ENCODE results near the gene TOP3B.

TOP3B gene

GRCh38 chr22:22021162-22021750, 38.7 kb upstream of the TOP3B start:
- TF ChIP-seq CTCF (IDR thresholded peaks at IDR 0.05), result no peak
- Histone ChIP-seq H3K27ac (no peak overlapping the region), H3K36me3 (no peaks in the 10 kb centered on the region), H3K27me3 (peaks cover 0 to 5% of the 10 kb centered on the region in 2 donors), H3K9me3 (no peaks in the 10 kb centered on the region), H3K4me3 (no peak overlapping the region), H3K4me1 (no peaks in the 10 kb centered on the region)
- no peak for DNase-seq
- intact Hi-C loops (cut with DNase I; ENCODE audit: low total_unique reads), result no loop called here

GRCh38 chr22:22020425-22020852, 37.9 kb upstream of the TOP3B start:
- intact Hi-C loops (cut with DNase I; ENCODE audit: low total_unique reads), result no loop called here
- no peak for DNase-seq
- H3K9me3 ChIP-seq, result no peaks in the 10 kb centered on the region
- H3K4me3 ChIP-seq, result no peak overlapping the region
- peaks cover 0 to 5% of the 10 kb centered on the region in 2 donors for H3K27me3 ChIP-seq
- H3K4me1 ChIP-seq, result no peaks in the 10 kb centered on the region
- H3K27ac ChIP-seq, result no peak overlapping the region
- no peaks in the 10 kb centered on the region for H3K36me3 ChIP-seq
- no peak for TF ChIP-seq CTCF (IDR thresholded peaks at IDR 0.05)

GRCh38 chr22:22019659-22020424, 37.3 kb upstream of the TOP3B start:
- no peak for DNase-seq
- Histone ChIP-seq H3K36me3 (no peaks in the 10 kb centered on the region), H3K27ac (no peak overlapping the region), H3K9me3 (no peaks in the 10 kb centered on the region), H3K4me1 (no peaks in the 10 kb centered on the region), H3K27me3 (peaks cover 0 to 5% of the 10 kb centered on the region in 2 donors), H3K4me3 (no peak overlapping the region)
- intact Hi-C loops (cut with DNase I; ENCODE audit: low total_unique reads), result no loop called here
- TF ChIP-seq CTCF (IDR thresholded peaks at IDR 0.05), result no peak

GRCh38 chr22:22018825-22019658, 36.5 kb upstream of the TOP3B start:
- DNase-seq, result no peak
- no peaks in the 10 kb centered on the region for H3K36me3 ChIP-seq
- intact Hi-C loops (cut with DNase I; ENCODE audit: low total_unique reads), result no loop called here
- H3K9me3 ChIP-seq, result no peaks in the 10 kb centered on the region
- TF ChIP-seq CTCF (IDR thresholded peaks at IDR 0.05), result no peak
- no peak overlapping the region for H3K4me3 ChIP-seq
- H3K27me3 ChIP-seq, result peaks cover 0 to 5% of the 10 kb centered on the region in 2 donors
- H3K4me1 ChIP-seq, result no peaks in the 10 kb centered on the region
- H3K27ac ChIP-seq, result no peak overlapping the region

- TF ChIP-seq CTCF (IDR thresholded peaks at IDR 0.05), result no peak
- Histone ChIP-seq H3K4me3 (no peak overlapping the region), H3K36me3 (no peaks in the 10 kb centered on the region), H3K9me3 (no peaks in the 10 kb centered on the region), H3K4me1 (no peaks in the 10 kb centered on the region), H3K27me3 (peaks cover 0 to 14% of the 10 kb centered on the region in 2 donors), H3K27ac (no peak overlapping the region)
- DNase-seq, result no peak
- intact Hi-C loops (cut with DNase I; ENCODE audit: low total_unique reads), result no loop called here
Measured at GRCh38 chr22:22015631-22016030, 33.0 kb upstream of the TOP3B start.

Measured in tibial artery (tissue), 4 donors.